CD4-positive, CD25-positive, alpha-beta regulatory T cell (primary cell): ENCODE data around the gene ARIH1. TPM values are rescaled to one million over a fixed set of nuclear protein-coding genes. Genes with fewer than 3 reads are reported as not detected.
A peak's percentile ranks its signal among the peaks of the same experiment; 100 is the strongest.
"Not testable (repeated sequence)": the region's sequence is repeated elsewhere in the genome, so short reads cannot be mapped to it uniquely, and the experiment has no call there.

Experiments
- ATAC-seq, 2 donors: fragments of 150-1000 bp; cut with Tn5 transposase; one replicate each; pipeline ENCODE4 v1.10.0; 2021; ENCODE audit warnings: low read depth in 2 of 2, moderate number of reproducible peaks in 2 of 2, moderate library complexity in 1 of 2
- DNase-seq, 3 donors: peaks; one replicate each; pipeline versions ENCODE4 v3.0.0 to v3.0.0-alpha.2; 2012 to 2022; ENCODE audit warnings: mixed read lengths in 1 of 3
- H3K27ac ChIP-seq: one replicate; pipeline ENCODE4 v1.7.0; 2013; ENCODE audit warnings: mild to moderate bottlenecking, low read length; ENCODE audit not compliant: insufficient read depth, poor library complexity, severe bottlenecking
- H3K27me3 ChIP-seq: one replicate; pipeline ENCODE4 v1.7.0; 2013; ENCODE audit warnings: low read length; ENCODE audit not compliant: control insufficient read depth, insufficient read depth
- H3K36me3 ChIP-seq: one replicate; pipeline ENCODE4 v1.7.0; 2013; ENCODE audit warnings: mild to moderate bottlenecking, low read length, moderate library complexity; ENCODE audit not compliant: control insufficient read depth, insufficient read depth
- H3K4me1 ChIP-seq: 2 replicates; pipeline ENCODE4 v1.7.0; 2013; ENCODE audit warnings: mild to moderate bottlenecking, low read length; ENCODE audit not compliant: insufficient read depth, control insufficient read depth, poor library complexity, severe bottlenecking
- H3K4me3 ChIP-seq: one replicate; pipeline ENCODE4 v1.7.0; 2013; ENCODE audit warnings: low read depth, mild to moderate bottlenecking, low read length, moderate library complexity
- H3K9me3 ChIP-seq, 2 experiments: 1 replicate in 1 of 2; 2 replicates in 1 of 2; pipeline ENCODE4 v1.7.0; 2013; ENCODE audit warnings: low read length in 2 of 2, mild to moderate bottlenecking in 1 of 2, moderate library complexity in 1 of 2; ENCODE audit not compliant: control insufficient read depth in 2 of 2
- H3K27ac Mint-ChIP-seq, 3 donors: one replicate each; pipeline ENCODE4 v1.8.0; 2020 to 2022; ENCODE audit warnings: mild to moderate bottlenecking in 3 of 3, mixed read lengths in 3 of 3, moderate library complexity in 2 of 3
- H3K27me3 Mint-ChIP-seq: one replicate; pipeline ENCODE4 v1.8.0; 2022; ENCODE audit warnings: mild to moderate bottlenecking, mixed read lengths
- H3K36me3 Mint-ChIP-seq: one replicate; pipeline ENCODE4 v1.8.0; 2020; ENCODE audit warnings: mixed read lengths
- H3K4me1 Mint-ChIP-seq, 4 donors: one replicate each; pipeline ENCODE4 v1.8.0; 2020 to 2022; ENCODE audit warnings: mixed read lengths in 4 of 4, mild to moderate bottlenecking in 1 of 4
- H3K4me3 Mint-ChIP-seq, 4 donors: one replicate each; pipeline ENCODE4 v1.8.0; 2020 to 2022; ENCODE audit warnings: mild to moderate bottlenecking in 4 of 4, mixed read lengths in 4 of 4, moderate library complexity in 3 of 4
- H3K9me3 Mint-ChIP-seq, 7 donors: one replicate each; pipeline ENCODE4 v1.8.0; 2020 to 2022; ENCODE audit warnings: mixed read lengths in 7 of 7, mild to moderate bottlenecking in 3 of 7, moderate library complexity in 2 of 7
- polyA plus RNA-seq, 4 donors: library from polyadenylated mRNA; unstranded; fragments of 300-500 nt; fragmentation: Illumina TruSeq; gene quantifications; one replicate each; pipeline ENCODE4 v1.2.3, GENCODE V29; 2021
- total RNA-seq: library from RNA; stranded (reverse); gene quantifications from one replicate; pipeline ENCODE4 v1.2.3, GENCODE V29; 2022

The ARIH1 gene
- 242 TPM for total RNA-seq
- polyA plus RNA-seq, result 10 to 100 TPM; 13.1 to 22.8 (median 14.7) TPM

GRCh38 chr15:72473614-72474465 is at the start of gene ARIH1:
ARIH1 (plus strand) TSS chr15:72474330; CDS start chr15:72474640, 310 bp downstream.
- ATAC-seq (peak; percentile 81 to 82), DNase-seq (peak; percentile 93 to 96 (median 95))
- H3K27ac ChIP-seq, result peak within 1 kb of the TSS; percentile 99
- H3K36me3 ChIP-seq, result peaks cover 9% of the 10 kb centered on the region
- H3K4me1 Mint-ChIP-seq, result peaks cover 31 to 57% (median 41%) of the 10 kb centered on the region in 4 donors
- H3K27ac Mint-ChIP-seq, result peak within 1 kb of the TSS; percentile 99 to 100 (median 100)
- H3K4me1 ChIP-seq, result peaks cover 48% of the 10 kb centered on the region
- peaks cover 0 to 1% (median 0%) of the 10 kb centered on the region in 7 donors for H3K9me3 Mint-ChIP-seq
- peak within 1 kb of the TSS; percentile 91 for H3K4me3 ChIP-seq
- H3K4me3 Mint-ChIP-seq, result peak within 1 kb of the TSS; percentile 95 to 99 (median 97)
- H3K27me3 Mint-ChIP-seq, result peaks cover 6% of the 10 kb centered on the region
- H3K27me3 ChIP-seq, result no peaks in the 10 kb centered on the region
- no peaks in the 10 kb centered on the region for H3K9me3 ChIP-seq
- H3K36me3 Mint-ChIP-seq, result peaks cover 10% of the 10 kb centered on the region

- H3K27ac Mint-ChIP-seq, result peak overlapping the region in 1 of 3 donors; percentile 29
- H3K9me3 ChIP-seq, result peaks cover 3 to 14% of the 10 kb centered on the region in 2 experiments
- no peak for ATAC-seq
- no peak for DNase-seq
- peaks cover 3% of the 10 kb centered on the region for H3K27me3 ChIP-seq
- H3K4me1 Mint-ChIP-seq, result no peaks in the 10 kb centered on the region
- peaks cover 7% of the 10 kb centered on the region for H3K27me3 Mint-ChIP-seq
- no peaks in the 10 kb centered on the region for H3K36me3 Mint-ChIP-seq
- no peak overlapping the region for H3K4me3 Mint-ChIP-seq
- H3K36me3 ChIP-seq, result no peaks in the 10 kb centered on the region
- H3K4me1 ChIP-seq, result no peaks in the 10 kb centered on the region
- H3K27ac ChIP-seq, result no peak overlapping the region
- H3K9me3 Mint-ChIP-seq, result peaks cover 4 to 25% (median 14%) of the 10 kb centered on the region in 7 donors
- no peak overlapping the region for H3K4me3 ChIP-seq
These were observed 47.4 kb upstream of the ARIH1 start for GRCh38 chr15:72426753-72427152.

GRCh38 chr15:72437650-72438316 is 36.3 kb upstream of the ARIH1 start:
- Histone ChIP-seq H3K27ac (no peak overlapping the region), H3K9me3 (peaks cover 18 to 19% of the 10 kb centered on the region in 2 experiments), H3K27me3 (peaks cover 27% of the 10 kb centered on the region), H3K4me3 (no peak overlapping the region), H3K36me3 (no peaks in the 10 kb centered on the region), H3K4me1 (no peaks in the 10 kb centered on the region)
- Mint-ChIP-seq H3K4me1 (no peaks in the 10 kb centered on the region), H3K27me3 (peaks cover 46% of the 10 kb centered on the region), H3K27ac (peak overlapping the region in 1 of 3 donors; percentile 20), H3K36me3 (no peaks in the 10 kb centered on the region), H3K4me3 (no peak overlapping the region), H3K9me3 (peaks cover 0 to 15% (median 13%) of the 10 kb centered on the region in 7 donors)
- DNase-seq (no peak), ATAC-seq (no peak)

GRCh38 chr15:72442848-72443247 is 31.3 kb upstream of the ARIH1 start:
- H3K9me3 Mint-ChIP-seq, DNase-seq, H3K9me3 ChIP-seq, H3K4me1 Mint-ChIP-seq, H3K4me3 ChIP-seq, H3K4me1 ChIP-seq, ATAC-seq, H3K27me3 ChIP-seq, H3K4me3 Mint-ChIP-seq, H3K27ac Mint-ChIP-seq, H3K36me3 ChIP-seq, H3K36me3 Mint-ChIP-seq, H3K27ac ChIP-seq: not testable (repeated sequence)
- H3K27me3 Mint-ChIP-seq, result peaks cover 37% of the 10 kb centered on the region

- peaks cover 48% of the 10 kb centered on the region for H3K27me3 Mint-ChIP-seq
- ATAC-seq (no peak), DNase-seq (no peak)
- no peaks in the 10 kb centered on the region for H3K36me3 ChIP-seq
- H3K27ac ChIP-seq, result no peak overlapping the region
- no peaks in the 10 kb centered on the region for H3K4me1 Mint-ChIP-seq
- no peak overlapping the region for H3K4me3 ChIP-seq
- peaks cover 14% of the 10 kb centered on the region for H3K27me3 ChIP-seq
- H3K36me3 Mint-ChIP-seq, result no peaks in the 10 kb centered on the region
- H3K9me3 Mint-ChIP-seq, result peaks cover 0 to 9% (median 0%) of the 10 kb centered on the region in 7 donors
- no peak overlapping the region for H3K4me3 Mint-ChIP-seq
- H3K9me3 ChIP-seq, result no peaks in the 10 kb centered on the region
- H3K27ac Mint-ChIP-seq, result no peak overlapping the region
- no peaks in the 10 kb centered on the region for H3K4me1 ChIP-seq
These were observed 28.7 kb upstream of the ARIH1 start for GRCh38 chr15:72445426-72445825.

GRCh38 chr15:72450805-72451204 is 23.3 kb upstream of the ARIH1 start:
- ATAC-seq, result no peak
- Mint-ChIP-seq H3K4me1 (no peaks in the 10 kb centered on the region), H3K4me3 (no peak overlapping the region), H3K36me3 (no peaks in the 10 kb centered on the region), H3K9me3 (peaks cover 0 to 3% (median 0%) of the 10 kb centered on the region in 7 donors), H3K27me3 (peaks cover 40% of the 10 kb centered on the region), H3K27ac (no peak overlapping the region)
- Histone ChIP-seq H3K4me3 (no peak overlapping the region), H3K4me1 (no peaks in the 10 kb centered on the region), H3K36me3 (no peaks in the 10 kb centered on the region), H3K27me3 (peaks cover 16% of the 10 kb centered on the region), H3K9me3 (no peaks in the 10 kb centered on the region), H3K27ac (no peak overlapping the region)
- DNase-seq, result no peak

- ATAC-seq, result no peak
- no peaks in the 10 kb centered on the region for H3K36me3 ChIP-seq
- no peak for DNase-seq
- H3K9me3 ChIP-seq, result no peaks in the 10 kb centered on the region
- no peaks in the 10 kb centered on the region for H3K4me1 ChIP-seq
- H3K27me3 Mint-ChIP-seq, result peaks cover 36% of the 10 kb centered on the region
- peaks cover 0 to 3% (median 0%) of the 10 kb centered on the region in 7 donors for H3K9me3 Mint-ChIP-seq
- H3K27ac Mint-ChIP-seq, result no peak overlapping the region
- H3K27me3 ChIP-seq, result peaks cover 16% of the 10 kb centered on the region
- no peak overlapping the region for H3K4me3 ChIP-seq
- no peaks in the 10 kb centered on the region for H3K4me1 Mint-ChIP-seq
- H3K27ac ChIP-seq, result no peak overlapping the region
- H3K36me3 Mint-ChIP-seq, result no peaks in the 10 kb centered on the region
- H3K4me3 Mint-ChIP-seq, result no peak overlapping the region
These were observed 22.9 kb upstream of the ARIH1 start for GRCh38 chr15:72451224-72451623.
